Stimulated activated CD8-positive, alpha-beta memory T cell treated with anti-CD3 and anti-CD28 coated beads, Interleukin-7, amount 100 ng/mL, for 1 hour (primary cell): ENCODE results near the gene TOMM6.

Experiments used
- DNase-seq, 2 donors: peaks; one replicate each; pipeline ENCODE4 v3.0.0-alpha.2; 2020; ENCODE audit warnings: low read depth in 2 of 2

The TOMM6 gene

GRCh38 chr6:41823178-41823577 is 35.7 kb downstream of the TOMM6 start:
- DNase-seq: no peak

- no peak for DNase-seq
Measured at GRCh38 chr6:41824571-41825569, 37.4 kb downstream of the TOMM6 start.

DNA sequence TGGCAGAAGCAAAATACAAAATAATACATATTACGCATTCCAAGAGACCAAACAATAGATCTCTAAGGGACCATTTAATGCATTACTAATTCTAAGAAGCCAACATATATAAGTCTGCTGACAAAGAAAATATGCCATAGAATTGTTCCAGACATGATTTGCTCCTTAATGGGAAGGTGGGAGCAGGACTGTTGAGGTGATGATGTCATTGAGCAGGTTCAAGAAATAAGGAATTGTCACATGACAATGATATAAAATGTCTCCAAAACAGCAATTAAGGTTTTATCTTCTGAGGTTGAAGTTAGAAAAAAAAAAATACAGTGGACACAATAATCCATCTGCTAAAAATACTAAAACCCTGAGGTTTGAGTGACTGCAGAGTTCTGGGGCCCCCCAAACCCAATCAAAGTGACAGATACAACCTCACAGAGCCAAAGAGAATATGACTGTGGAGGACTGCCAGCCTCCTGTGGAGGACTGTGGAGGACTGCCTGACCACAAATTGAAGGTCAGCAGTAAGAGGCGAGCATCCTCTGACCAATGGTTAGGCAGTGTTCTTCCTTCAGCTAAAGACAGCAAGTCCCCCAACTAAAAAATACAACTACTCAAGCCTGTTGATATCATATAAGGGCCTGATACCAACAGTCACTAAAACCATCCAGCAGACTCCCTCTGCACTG is 39.0 kb downstream of the TOMM6 start:
- no peak for DNase-seq

GRCh38 chr6:41832263-41832662 is 44.8 kb downstream of the TOMM6 start:
- DNase-seq: no peak

GRCh38 chr6:41836022-41836659 is 48.6 kb downstream of the TOMM6 start:
- DNase-seq: no peak

DNA sequence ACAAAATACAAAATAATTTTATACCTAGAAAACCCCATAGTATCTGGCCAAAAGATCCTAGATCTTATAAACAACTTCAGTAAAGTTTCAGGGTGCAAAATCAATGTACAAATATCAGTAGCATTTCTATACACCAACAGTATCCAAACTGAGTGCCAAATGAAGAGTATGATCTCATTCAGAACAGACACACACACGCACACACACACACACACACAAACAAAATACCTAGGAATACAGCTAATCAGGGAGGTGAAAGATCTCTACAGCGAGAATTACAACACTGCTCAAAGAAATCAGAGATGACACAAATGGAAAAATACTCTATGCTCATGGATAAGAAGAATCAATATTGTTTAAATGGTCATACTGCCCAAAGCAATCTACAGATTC is 49.2 kb downstream of the TOMM6 start:
- DNase-seq: no peak
